Left cardiac atrium (tissue), 4 donors: ENCODE measurements around the gene SEC61A1. TPM values are rescaled to one million over a fixed set of nuclear protein-coding genes. Genes with fewer than 3 reads are reported as not detected.

ENCODE experiments used
- ATAC-seq, 2 donors: fragments of 200-7000 bp; cut with Tn5 transposase; one replicate each; pipeline ENCODE4 v1.9.1; 2020; ENCODE audit warnings: mild to moderate bottlenecking in 2 of 2, moderate library complexity in 2 of 2
- DNase-seq: peaks from one replicate; pipeline ENCODE4 v3.0.0-alpha.2; 2020
- intact Hi-C, 2 donors: fragments of 100-400 bp; cut with DNase I; formaldehyde crosslinking; loops; one replicate each; pipeline versions ENCODE4 v1.14.1 to v1.15.1; 2022 to 2023
- total RNA-seq, 2 donors: library from RNA; stranded (reverse); fragmentation: NEBNext Ultra II Directional; extraction: Animal tissue kit (Norgen Biotek cat#: 25700); gene quantifications; one replicate each; pipeline ENCODE4 v1.2.1, GENCODE V29; 2021
- donor health status: DM: no; HTN: yes; CAD: no.
- donor health status: DM: no; HTN: yes; CAD: no; lungs with severe emphysema.
- donor health status: DM: yes; HTN: yes; CAD: no.
- donor health status: Dilated cardiomyopathy.

SEC61A1 gene
- total RNA-seq, 2 donors from 2014 or later, result 80.0 to 134 TPM

DNA sequence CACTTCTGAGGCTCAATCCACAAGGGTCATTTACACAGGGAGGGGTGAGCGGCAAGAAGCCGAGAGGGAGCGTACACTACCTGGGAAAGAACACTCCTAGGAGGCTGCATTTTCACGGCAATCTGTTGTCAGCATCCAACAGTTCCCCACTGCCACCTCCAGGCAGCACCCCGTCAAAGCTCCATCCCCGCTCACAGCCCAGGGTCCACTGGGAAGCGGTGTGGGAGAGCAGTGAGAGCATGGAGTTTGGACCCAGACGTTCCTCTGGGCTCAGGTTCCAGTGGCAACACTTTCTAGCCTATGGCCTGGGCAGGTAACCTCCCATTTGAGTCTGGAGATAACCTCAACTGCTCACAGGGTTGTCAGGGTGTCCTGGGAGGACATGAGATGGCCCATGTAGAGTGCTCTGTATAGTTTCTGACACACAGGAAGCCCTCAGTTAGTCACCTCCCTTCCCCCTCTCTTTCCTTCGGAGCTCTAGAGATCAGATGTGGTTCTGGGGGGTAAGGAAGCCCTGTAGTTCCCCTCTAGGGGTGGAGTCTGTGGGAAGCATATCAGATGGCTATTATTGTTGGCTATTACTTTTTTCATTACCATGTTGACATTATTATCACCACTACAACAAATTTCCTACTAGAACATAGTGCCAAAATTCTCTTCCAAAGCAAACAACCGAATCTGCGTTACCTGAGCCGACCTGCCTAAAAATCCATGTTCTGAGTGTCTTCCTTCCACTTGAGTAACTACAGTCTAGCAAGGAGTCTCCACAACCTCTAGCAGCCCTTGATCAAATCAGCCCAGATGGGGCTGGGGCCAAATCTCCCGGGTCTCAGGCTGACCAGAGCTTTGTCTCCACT, 42.3 kb downstream of the SEC61A1 start:
- intact Hi-C loops, result loop anchor here in 1 of 2 donors (5.0 to 10.0 kb wide), 3 partner anchors 38 to 510 kb away; no protein-coding TSS in a partner anchor
- DNase-seq (no peak), ATAC-seq (peak in 1 of 2 donors; percentile 48)

DNA sequence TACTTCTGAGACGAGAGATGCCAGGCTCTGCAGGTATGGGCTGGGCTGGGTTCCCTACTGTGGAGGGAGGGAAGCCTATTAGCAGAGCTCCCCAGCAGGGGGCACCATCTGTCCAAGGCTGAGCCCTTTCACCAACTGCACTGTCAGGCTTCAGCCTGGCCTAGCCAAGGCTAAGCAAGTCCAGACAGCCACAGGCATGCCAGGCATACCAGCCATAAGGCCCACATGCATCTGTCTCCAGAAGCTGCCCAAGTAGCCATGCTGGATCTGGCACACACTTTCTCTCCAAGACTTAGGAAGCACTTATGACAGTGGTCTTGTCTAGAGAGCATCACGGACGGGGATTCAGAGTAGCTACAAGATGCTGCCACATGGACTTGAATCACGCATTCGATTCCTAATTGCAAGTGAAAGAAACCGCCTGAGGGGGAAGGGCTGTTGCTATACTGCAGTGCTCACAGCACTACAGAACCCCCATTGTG, 43.0 kb downstream of the SEC61A1 start:
- ATAC-seq (peak; percentile 97 to 98), DNase-seq (peak; percentile 86)
- intact Hi-C loops, result loop anchor here in 1 of 2 donors (5.0 to 10.0 kb wide), 3 partner anchors 37 to 510 kb away; no protein-coding TSS in a partner anchor

DNA sequence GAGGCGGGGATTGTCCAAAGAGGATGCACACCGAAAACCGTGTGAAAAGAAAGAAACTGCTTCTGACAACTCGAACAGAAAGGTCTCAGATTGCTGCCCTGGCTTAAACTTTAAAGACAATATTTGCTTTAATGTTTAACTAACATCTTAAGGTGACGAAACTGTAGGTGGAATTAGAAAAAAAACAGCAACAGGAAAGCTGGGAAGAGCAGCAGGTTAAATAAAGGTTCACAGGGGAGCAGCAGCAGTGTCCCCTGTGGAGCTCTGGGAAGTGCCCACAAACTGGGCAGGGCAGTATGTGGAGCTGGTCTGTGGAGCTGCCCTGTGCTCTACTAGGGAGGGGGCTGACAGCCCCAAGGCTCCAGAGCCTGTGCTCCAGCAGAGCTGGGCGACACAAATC, 46.0 kb downstream of the SEC61A1 start:
- ATAC-seq, result no peak
- intact Hi-C loops, result loop anchor here in 1 of 2 donors (5.0 to 10.0 kb wide), 3 partner anchors 34 to 507 kb away; no protein-coding TSS in a partner anchor
- no peak for DNase-seq

DNA sequence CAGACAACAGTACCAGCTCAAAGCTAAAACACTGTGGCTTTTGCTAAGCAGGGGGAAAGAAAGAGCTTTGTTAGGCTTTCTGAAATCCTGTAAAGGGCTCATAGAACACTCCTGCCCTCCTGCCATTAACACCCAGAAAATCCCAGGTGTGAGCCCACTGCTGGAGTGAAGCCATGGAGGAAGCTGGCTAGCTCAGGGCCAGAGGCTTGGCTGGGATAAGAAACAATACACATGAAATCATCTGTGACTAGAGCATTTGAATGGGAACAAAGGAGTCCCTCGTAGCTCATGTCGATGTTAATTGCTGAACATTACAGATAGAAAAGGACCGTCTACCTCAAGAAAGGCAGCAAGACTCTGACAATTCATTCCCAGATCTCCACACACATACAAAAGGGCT, 47.9 kb downstream of the SEC61A1 start:
- DNase-seq (no peak), ATAC-seq (no peak)
- intact Hi-C loops, result no loop called here

DNA sequence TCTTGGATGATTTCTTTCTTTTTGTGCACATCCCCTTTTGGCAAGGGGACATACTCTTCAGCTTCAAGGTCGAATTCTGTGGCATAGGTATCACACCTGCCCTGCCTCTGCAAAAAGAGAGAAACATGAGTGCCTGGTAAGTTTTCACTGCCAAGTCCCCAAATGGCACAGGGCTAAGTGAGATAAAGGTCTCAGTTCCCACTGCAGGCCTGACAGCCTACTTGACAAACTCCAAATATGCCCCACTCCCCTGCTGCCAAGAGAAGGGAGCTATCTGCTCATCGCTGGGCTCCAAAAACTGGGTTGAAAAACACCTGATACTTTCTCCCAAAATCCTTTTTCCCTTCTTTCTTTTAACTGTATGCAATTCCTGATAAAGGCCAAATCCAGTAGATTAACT, 48.4 kb downstream of the SEC61A1 start:
- ATAC-seq (peak; percentile 57 to 83), DNase-seq (no peak)
- intact Hi-C loops, result no loop called here

DNA sequence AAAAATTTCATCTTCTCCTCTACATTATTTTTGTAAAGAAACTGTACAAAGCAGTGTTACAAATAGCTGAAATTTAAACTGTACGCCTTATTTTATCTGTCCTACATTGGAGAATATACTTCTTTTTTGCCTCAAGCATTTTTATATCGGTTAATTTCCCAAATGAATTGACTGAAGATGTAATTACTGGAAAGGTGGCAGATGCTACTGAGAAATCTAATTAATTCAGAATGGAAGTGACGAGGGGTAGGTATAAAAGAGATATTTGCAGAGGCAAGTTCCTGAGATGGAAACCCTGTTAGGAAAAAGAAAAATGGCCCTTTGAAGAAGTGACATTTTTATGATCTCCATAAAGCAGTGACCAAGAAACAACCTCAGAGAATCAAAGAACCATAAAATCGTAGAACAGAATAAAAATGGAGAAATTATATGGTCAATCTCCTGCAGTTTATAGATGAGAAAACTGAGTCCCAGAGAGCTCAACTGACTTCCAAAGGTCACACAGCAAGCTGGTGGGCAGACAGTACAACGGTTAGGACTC, 51.0 kb downstream of the SEC61A1 start:
- intact Hi-C loops, result no loop called here
- no peak for DNase-seq
- no peak for ATAC-seq

DNA sequence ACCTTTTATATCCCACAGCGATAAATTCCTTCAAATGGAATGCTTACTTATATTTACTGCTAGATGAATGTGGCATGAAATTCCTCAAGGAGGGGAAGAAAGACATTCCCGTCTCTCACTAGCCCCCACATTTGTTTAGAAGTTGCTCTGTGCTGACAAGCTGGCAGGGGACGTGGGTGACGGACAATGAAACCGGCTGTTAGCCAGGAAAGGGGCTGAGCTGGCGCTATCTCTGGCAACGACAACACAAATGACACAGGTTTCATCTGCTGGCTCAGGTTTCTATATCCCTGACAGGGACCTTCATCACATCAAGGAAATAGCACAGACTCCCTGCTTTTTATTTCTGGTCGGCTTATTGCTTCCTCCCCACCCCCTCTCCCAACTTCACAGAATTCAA, 55.6 kb downstream of the SEC61A1 start:
- ATAC-seq (peak; percentile 84 to 86), DNase-seq (peak; percentile 37)
- intact Hi-C loops, result no loop called here

DNA sequence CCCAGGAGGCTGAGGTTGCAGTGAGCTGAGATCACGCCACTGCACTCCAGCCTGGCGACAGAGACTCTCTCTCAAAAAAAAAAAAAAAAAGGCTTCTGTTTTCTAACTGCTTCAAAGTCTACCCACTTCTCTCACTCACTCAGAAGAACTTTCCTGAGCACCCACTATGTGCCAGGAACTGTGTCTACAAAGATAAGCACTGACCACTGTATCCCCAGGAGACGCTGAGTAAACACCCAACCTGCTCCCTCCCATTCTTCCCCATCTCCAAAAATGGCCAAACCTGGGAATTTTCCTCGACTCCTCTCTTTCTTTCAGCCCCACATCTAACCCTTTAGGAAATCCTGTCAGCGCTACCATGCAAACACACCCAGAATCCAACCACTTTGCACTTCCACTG, 58.9 kb downstream of the SEC61A1 start:
- intact Hi-C loops, result no loop called here
- no peak for DNase-seq
- ATAC-seq, result no peak

DNA sequence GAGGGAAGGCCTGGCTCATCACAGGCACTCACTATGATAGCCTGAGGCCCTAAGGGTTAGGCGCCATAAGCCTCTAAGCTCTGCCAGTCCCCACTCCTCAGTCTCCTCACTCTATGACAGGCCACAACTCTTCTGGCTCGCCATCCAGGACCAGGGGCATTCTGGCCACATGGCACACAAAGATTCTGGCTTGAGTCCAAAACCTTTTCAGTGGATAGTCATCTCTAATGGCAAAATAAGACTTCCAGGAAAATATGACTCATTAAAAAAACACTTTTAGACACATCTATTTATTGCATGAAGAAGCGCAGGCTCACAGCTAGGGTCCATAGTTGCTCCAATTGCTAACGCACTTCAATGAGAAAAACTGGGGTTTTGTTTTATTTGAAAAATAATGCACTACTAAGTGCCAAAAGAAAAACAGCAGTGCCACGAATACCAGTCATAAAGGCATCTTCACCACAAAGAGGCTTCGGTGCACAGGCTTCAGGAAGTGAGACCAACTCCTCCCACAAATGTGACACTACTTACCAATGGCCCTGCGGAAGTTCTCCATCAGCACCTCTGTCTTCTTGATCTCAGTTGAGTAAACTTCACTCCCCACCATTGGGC, 60.2 kb downstream of the SEC61A1 start:
- ATAC-seq (peak in 1 of 2 donors; percentile 67), DNase-seq (no peak)
- intact Hi-C loops, result no loop called here

DNA sequence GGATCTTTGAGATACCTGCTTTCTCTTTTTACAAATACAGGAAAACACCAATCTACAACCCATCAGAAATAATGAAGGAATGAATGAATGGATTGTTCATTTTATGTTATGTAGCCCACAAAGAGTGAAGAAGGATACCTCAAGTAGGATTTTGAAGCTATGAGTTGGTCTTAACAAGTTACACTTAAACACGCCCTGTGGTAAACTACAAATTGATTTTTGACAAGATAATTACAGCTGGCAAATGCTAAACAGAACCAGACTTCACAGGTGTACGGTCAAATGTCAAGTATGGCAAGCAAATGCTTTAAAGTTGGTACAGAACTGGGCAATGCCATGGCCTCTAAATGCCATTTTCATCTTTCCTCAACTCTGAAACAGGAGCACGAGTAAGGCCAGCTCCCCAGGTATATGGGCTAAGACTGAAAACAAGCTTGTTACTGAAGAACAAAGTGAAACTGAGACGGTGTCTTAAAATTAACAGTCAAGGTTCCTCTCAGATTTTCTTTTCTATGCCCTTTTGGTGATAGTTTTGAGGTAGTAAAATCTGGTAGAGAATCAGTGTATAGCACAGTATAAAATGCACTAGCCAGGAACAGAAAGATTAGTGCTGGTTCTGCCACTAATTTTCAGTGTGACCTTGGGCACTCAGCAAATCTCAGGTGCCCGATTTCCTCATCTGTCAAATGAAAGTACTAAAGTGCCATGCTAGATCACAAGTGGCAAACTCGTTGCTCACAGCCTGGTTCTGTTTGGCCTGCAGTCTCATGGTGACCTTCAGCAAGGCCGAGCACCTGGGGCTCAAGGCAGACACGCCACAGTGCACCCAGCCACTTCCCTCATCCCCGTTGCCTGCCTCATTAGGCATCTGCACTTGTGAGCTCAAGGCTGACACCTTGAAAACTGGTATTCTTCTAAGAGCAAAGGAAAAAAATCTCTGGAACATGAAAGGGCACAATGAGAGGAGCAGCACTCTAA, 61.9 kb downstream of the SEC61A1 start:
- intact Hi-C loops, result no loop called here
- peak in 1 of 2 donors; percentile 35 for ATAC-seq
- no peak for DNase-seq

Other genes starting within 250 kb of the SEC61A1 start
- 100 to 1,000 TPM in 1 of 2 donors, 10 to 100 TPM in 1; 95.4 to 122 TPM for gene MGLL, start 229.9 kb upstream of the SEC61A1 start, total RNA-seq
- gene KBTBD12, start 137.2 kb upstream of the SEC61A1 start, total RNA-seq, result 1 to 10 TPM; 3.2 to 5.1 TPM
- 10 to 100 TPM; 22.1 to 23.7 TPM for gene RUVBL1, start 71.4 kb downstream of the SEC61A1 start, total RNA-seq
- 10 to 100 TPM; 13.5 to 18.9 TPM for gene EEFSEC, start 101.0 kb downstream of the SEC61A1 start, total RNA-seq